Osteoblast (primary cell): Measurements from ENCODE around the gene SCUBE1. TPM values are rescaled to one million over a fixed set of nuclear protein-coding genes. Genes with fewer than 3 reads are reported as not detected.

Experiments
- DNase-seq: peaks from one replicate; pipeline ENCODE4 v3.0.0; 2011; ENCODE audit warnings: low spot score, mixed read lengths; ENCODE audit not compliant: insufficient read length; ENCODE audit errors: missing footprints
- H2AFZ ChIP-seq: 2 replicates; pipeline ENCODE4 v1.6.0; 2011; ENCODE audit warnings: mild to moderate bottlenecking, low read length
- H3K27ac ChIP-seq: 2 replicates; pipeline ENCODE4 v1.5.1; 2011; ENCODE audit warnings: mild to moderate bottlenecking, low read depth, low read length, moderate library complexity
- H3K27me3 ChIP-seq: 2 replicates; pipeline ENCODE4 v1.6.0; 2012; ENCODE audit warnings: mild to moderate bottlenecking, control low read depth, inconsistent platforms, low read length, moderate library complexity; ENCODE audit not compliant: insufficient read depth
- H3K36me3 ChIP-seq: 2 replicates; pipeline ENCODE4 v1.5.1; 2011; ENCODE audit warnings: mild to moderate bottlenecking, low read length, control low read depth, moderate library complexity; ENCODE audit not compliant: insufficient read depth
- H3K4me1 ChIP-seq: 2 replicates; pipeline ENCODE4 v1.5.1; 2011; ENCODE audit warnings: mild to moderate bottlenecking, low read length, control low read depth, moderate library complexity; ENCODE audit not compliant: insufficient read depth
- H3K4me2 ChIP-seq: 2 replicates; pipeline ENCODE4 v1.6.0; 2011; ENCODE audit warnings: mild to moderate bottlenecking, low read length; ENCODE audit not compliant: insufficient read depth
- H3K4me3 ChIP-seq: fragments of 200-600 bp; sonication (generic); 3 replicates; pipeline ENCODE4 v1.5.1; 2012; ENCODE audit warnings: mild to moderate bottlenecking, low read length, inconsistent platforms; ENCODE audit not compliant: insufficient read depth
- H3K79me2 ChIP-seq: 2 replicates; pipeline ENCODE4 v1.6.0; 2012; ENCODE audit warnings: mild to moderate bottlenecking, low read length, control low read depth, inconsistent platforms; ENCODE audit not compliant: insufficient read depth
- H3K9me3 ChIP-seq: 2 replicates; pipeline ENCODE4 v1.5.1; 2011; ENCODE audit warnings: low read depth, low read length, control low read depth
- H4K20me1 ChIP-seq: 2 replicates; pipeline ENCODE4 v1.6.0; 2012; ENCODE audit warnings: mild to moderate bottlenecking, low read length, control low read depth; ENCODE audit not compliant: insufficient read depth
- total RNA-seq: library from RNA; depleted of rRNA; stranded (reverse); fragments of >200 nt; gene quantifications from 2 replicates; pipeline ENCODE4 v1.2.3, GENCODE V29; 2012
- TF ChIP-seq, protein P1 (sequence below): IDR thresholded peaks from 2 replicates; pipeline ENCODE4 v1.5.1; 2011; ENCODE audit warnings: mild to moderate bottlenecking, low read depth, low read length, moderate library complexity; ENCODE audit errors: extremely low read depth

The SCUBE1 gene
- total RNA-seq, 1 donor = 2.2 TPM

GRCh38 chr22:43303751-43304150 is 39.4 kb downstream of the SCUBE1 start:
- TF ChIP-seq, protein P1, sequence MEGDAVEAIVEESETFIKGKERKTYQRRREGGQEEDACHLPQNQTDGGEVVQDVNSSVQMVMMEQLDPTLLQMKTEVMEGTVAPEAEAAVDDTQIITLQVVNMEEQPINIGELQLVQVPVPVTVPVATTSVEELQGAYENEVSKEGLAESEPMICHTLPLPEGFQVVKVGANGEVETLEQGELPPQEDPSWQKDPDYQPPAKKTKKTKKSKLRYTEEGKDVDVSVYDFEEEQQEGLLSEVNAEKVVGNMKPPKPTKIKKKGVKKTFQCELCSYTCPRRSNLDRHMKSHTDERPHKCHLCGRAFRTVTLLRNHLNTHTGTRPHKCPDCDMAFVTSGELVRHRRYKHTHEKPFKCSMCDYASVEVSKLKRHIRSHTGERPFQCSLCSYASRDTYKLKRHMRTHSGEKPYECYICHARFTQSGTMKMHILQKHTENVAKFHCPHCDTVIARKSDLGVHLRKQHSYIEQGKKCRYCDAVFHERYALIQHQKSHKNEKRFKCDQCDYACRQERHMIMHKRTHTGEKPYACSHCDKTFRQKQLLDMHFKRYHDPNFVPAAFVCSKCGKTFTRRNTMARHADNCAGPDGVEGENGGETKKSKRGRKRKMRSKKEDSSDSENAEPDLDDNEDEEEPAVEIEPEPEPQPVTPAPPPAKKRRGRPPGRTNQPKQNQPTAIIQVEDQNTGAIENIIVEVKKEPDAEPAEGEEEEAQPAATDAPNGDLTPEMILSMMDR = no peak
- no peaks in the 10 kb centered on the region for H3K9me3 ChIP-seq
- H2AFZ ChIP-seq = no peak overlapping the region
- H3K4me2 ChIP-seq = no peak overlapping the region
- no peaks in the 10 kb centered on the region for H3K79me2 ChIP-seq
- no peak for DNase-seq
- no peak overlapping the region for H3K27ac ChIP-seq
- peaks cover 3% of the 10 kb centered on the region for H3K4me1 ChIP-seq
- H3K36me3 ChIP-seq = no peaks in the 10 kb centered on the region
- no peaks in the 10 kb centered on the region for H4K20me1 ChIP-seq
- no peak overlapping the region for H3K4me3 ChIP-seq
- peaks cover 9% of the 10 kb centered on the region for H3K27me3 ChIP-seq

DNA sequence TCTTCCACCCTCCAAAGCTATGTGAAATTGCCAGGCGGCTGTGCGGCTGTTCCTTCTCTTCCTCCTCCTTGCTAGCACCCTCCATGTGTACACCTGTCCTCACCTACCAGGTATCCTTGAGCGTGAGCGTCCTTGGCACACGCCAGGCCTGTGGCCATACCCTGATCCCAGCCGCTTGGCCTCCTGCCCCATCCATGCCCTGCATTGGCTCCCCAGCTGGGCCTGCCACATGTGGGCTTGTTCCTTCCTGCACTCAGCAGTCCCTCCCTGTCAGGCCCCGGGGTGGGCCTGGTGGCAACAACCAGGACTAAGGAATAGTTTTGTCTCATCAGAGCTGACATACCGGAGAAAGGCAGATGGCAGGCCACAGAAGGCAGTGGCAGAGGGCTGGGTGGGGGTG is 40.0 kb downstream of the SCUBE1 start:
- Histone ChIP-seq H3K4me1 (peaks cover 3% of the 10 kb centered on the region), H3K9me3 (no peaks in the 10 kb centered on the region), H3K36me3 (no peaks in the 10 kb centered on the region), H3K79me2 (no peaks in the 10 kb centered on the region), H4K20me1 (no peaks in the 10 kb centered on the region), H3K4me3 (no peak overlapping the region), H3K27me3 (peaks cover 9% of the 10 kb centered on the region), H3K4me2 (no peak overlapping the region), H2AFZ (no peak overlapping the region), H3K27ac (no peak overlapping the region)
- no peak for DNase-seq
- TF ChIP-seq, protein P1 = no peak

- Histone ChIP-seq H4K20me1 (no peaks in the 10 kb centered on the region), H3K9me3 (no peaks in the 10 kb centered on the region), H3K4me3 (no peak overlapping the region), H3K4me1 (peaks cover 3% of the 10 kb centered on the region), H3K4me2 (no peak overlapping the region), H2AFZ (no peak overlapping the region), H3K36me3 (no peaks in the 10 kb centered on the region), H3K79me2 (no peaks in the 10 kb centered on the region), H3K27ac (no peak overlapping the region), H3K27me3 (peaks cover 9% of the 10 kb centered on the region)
- TF ChIP-seq, protein P1 = no peak
- no peak for DNase-seq
These were observed 40.6 kb downstream of the SCUBE1 start for GRCh38 chr22:43302531-43303041.

DNA sequence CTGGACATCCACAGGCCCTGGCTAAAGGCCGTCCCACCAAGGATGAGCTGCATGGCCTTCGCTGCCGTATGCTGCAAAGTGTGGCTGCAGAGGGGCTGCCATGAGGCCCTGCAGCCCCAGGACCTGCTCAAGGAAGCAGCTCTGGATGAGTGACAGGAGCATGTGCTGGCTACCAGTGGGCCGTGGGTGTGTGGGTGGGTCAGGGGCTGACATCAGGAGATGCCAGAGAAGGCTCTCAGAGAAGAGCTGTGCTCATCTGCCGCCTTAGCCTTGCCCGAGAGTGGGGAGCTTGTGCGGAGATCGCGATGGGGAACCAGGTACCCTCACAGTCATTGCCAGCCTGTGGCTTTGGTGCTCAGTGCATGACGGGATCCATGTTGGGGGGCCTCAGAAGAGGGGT is 41.3 kb downstream of the SCUBE1 start:
- TF ChIP-seq, protein P1 = no peak
- Histone ChIP-seq H2AFZ (no peak overlapping the region), H3K27me3 (peaks cover 9% of the 10 kb centered on the region), H3K4me3 (no peak overlapping the region), H4K20me1 (no peaks in the 10 kb centered on the region), H3K79me2 (no peaks in the 10 kb centered on the region), H3K4me2 (no peak overlapping the region), H3K27ac (no peak overlapping the region), H3K36me3 (no peaks in the 10 kb centered on the region), H3K4me1 (peaks cover 3% of the 10 kb centered on the region), H3K9me3 (no peaks in the 10 kb centered on the region)
- no peak for DNase-seq
